HG03108 (cell line): ENCODE data around the gene C1orf87.
A peak's percentile ranks its signal among the peaks of the same experiment; 100 is the strongest.

ENCODE experiments used
- ATAC-seq: cut with Tn5 transposase; IDR thresholded peaks from one replicate; pipeline ENCODE4 v1.9.1; 2021; ENCODE audit warnings: moderate library complexity; ENCODE audit not compliant: unreplicated experiment

C1orf87 gene

DNA sequence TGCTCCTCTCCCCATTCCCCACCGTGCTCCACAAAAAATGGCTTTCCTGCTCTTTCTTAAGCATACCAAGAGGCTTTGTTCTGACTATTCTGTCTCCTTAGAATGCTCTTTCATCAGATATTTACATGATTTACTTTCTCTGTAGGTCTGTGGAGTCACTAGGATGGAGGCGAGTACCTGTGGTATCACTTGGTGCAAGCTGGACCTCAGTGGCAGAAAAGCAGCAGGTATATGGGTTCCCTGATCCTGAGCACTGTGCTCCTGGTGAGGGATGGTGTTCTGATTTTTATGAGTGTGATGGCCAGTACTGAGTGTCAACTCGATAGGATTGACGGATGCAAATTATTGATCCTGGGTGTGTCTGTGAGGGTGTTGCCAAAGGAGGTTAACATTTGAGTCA, 10.0 kb downstream of the C1orf87 start:
- ATAC-seq, result no peak

DNA sequence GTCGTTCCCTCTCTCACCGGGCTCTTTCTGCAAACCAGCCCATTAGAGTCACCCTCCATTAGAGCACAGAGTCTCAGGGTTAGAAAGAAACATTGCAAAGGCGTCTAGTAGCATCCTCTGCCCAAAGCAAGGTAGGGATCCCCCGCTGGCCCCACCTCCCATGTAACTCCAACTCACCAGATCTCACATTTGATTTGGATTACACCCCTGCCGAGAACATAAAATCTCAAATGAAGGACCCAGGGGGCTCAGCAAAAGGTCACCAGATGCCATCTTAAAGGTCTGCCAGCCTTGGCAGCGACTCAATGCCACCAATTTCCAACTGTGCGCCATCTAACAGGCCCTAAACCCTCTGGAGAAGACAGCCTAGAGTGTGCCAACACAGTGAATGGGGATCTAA, 14.1 kb downstream of the C1orf87 start:
- ATAC-seq, result no peak

- no peak for ATAC-seq
Measured at GRCh38 chr1:60055336-60055735, 18.2 kb downstream of the C1orf87 start.

DNA sequence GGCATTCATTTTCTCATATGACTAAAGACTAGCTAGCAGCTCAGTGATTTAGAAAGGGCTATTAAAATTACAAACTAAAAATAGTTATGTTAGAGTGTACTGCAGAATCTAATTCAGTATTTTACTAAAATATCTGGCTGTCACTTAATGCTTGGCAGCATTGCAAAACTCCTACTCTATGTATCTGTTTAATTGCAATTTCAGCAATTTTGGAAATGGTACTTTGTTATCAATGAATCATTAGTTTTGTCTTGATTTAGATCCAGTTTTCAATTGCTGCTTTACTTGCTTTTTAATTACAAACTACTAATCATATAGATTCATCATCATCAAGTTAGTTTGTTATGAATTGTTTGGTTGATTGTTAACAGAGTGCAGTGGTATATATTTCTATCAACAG, 19.2 kb downstream of the C1orf87 start:
- ATAC-seq, result no peak

GRCh38 chr1:60052601-60053000, 21.0 kb downstream of the C1orf87 start:
- no peak for ATAC-seq

GRCh38 chr1:60051191-60051590, 22.4 kb downstream of the C1orf87 start:
- no peak for ATAC-seq

GRCh38 chr1:60049188-60049587, 24.4 kb downstream of the C1orf87 start:
- no peak for ATAC-seq

- ATAC-seq, result no peak
Measured at GRCh38 chr1:60044881-60045280, 28.7 kb downstream of the C1orf87 start.

DNA sequence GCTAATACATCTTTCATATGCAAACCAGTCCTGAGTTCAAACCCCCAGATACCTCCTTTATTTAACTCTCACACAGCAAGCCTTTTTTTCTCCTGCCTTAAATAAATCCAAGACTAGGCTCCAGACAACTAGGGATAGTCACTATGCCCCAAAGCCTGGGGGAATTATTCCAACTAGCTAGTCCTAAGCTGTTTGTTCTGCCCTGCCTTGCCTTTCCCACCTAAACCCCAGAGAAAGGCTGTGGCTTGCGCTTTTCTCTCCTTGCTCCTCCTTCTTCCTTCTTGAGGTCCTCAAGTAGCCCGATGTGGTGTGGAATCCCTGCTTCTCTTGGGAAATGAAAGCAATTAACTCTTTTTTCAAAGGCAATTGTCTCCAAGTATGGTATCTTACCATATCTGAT, 31.8 kb downstream of the C1orf87 start:
- ATAC-seq, result no peak

- no peak for ATAC-seq
Measured at GRCh38 chr1:60037669-60038068, 35.9 kb downstream of the C1orf87 start.

DNA sequence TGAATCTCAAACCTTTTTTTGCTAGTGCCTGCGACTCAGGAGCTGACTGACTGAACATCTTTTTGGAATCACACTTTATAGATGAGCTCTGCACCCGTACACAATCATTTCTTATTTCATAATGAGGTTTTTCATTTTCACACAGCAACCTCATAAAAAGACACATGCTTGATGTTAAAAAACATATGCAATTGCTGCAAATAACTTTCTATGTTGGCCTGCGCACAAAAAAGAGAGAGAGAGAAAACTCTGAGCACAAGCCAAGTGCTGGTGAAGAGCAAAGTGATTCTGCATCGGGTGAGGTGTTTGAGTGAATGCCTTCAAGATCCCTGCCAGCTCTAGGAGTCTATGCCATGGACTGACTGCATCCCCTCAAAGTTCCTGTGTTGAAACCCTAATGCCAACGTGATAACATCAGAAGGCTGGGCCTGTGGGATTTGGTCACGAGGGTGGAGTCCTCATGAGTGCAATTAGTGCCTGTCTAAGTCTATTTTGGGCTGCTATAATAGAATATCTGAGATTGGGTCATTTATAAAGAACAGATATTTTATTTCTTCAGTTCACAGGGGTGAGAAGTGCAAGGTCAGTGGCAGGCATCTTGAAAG, 36.6 kb downstream of the C1orf87 start:
- no peak for ATAC-seq

GRCh38 chr1:60035921-60036320, 37.6 kb downstream of the C1orf87 start:
- ATAC-seq, result no peak

DNA sequence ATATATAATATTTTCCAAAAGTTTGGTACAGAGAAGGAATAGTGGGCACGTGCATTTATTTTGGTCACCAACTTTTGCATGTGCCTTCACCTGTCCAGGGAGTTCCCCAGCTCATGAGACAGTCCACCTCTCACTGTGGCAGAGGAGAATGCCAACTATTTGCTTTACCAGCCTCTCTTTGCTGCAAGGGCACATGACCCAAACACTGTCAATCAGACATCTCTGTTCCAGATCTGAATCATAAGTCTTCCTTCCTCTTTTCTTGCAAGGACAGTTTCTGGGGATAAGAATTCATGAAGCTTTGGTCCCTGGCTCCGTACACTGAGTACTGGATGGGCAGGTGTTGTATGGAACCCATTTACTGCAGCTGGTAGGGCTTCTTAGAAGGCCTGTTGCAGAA, 38.6 kb downstream of the C1orf87 start:
- peak; percentile 56 for ATAC-seq

- no peak for ATAC-seq
Measured at GRCh38 chr1:60033066-60033465, 40.5 kb downstream of the C1orf87 start.

DNA sequence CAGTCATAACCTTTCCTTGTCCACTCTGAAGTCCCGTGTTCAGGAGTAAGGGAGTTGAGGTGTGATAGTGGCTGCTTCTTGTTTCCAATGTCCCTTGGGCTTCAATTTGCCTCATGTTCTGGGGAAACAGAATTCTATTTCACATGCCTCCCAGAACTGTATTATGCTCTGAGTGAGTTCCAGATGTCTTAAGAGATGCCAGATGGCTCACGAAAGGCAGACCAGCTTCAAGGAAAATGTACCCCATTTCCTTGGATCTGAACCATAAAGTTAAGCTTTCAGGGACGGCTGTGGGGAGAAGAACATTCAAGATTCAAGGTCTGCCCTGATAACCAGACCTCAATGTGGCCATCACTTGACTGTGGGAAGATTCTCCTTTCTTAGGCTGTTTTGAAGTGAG, 42.4 kb downstream of the C1orf87 start:
- ATAC-seq, result no peak

- ATAC-seq, result no peak
Measured at GRCh38 chr1:60025552-60025951, 48.0 kb downstream of the C1orf87 start.

DNA sequence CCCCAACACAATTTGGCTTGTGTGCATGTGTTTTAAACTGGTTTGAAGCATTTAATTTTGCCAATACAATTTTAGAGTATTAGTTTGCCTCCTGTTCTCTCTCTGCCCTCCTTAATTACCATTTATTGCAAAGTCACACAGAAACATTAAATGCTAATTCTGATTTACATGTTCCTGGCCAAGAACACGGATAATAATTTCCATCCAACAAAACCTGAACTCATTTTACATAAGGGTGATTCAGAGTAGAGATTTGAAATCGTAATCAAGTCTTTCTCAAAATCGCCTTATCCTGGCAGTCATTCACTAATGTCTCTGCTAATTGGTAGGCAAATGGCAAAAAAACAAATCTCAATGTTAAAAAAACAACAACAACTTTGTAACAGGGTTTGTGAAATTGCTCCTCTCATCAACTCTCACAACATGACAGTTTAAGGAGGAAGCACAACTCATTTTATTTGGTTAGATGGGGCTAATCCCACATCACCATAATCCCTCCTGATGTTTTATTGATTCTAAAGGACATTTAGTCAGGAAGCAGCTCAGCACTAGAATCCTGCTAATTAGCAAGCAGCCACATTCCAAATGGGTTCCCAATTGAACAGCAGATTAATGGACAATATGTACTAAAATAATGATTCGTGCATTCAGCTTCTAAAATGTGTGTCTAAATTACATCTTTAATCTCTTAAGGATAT, 55.9 kb downstream of the C1orf87 start:
- ATAC-seq, result no peak

- no peak for ATAC-seq
Measured at GRCh38 chr1:60010690-60011089, 62.9 kb downstream of the C1orf87 start.

DNA sequence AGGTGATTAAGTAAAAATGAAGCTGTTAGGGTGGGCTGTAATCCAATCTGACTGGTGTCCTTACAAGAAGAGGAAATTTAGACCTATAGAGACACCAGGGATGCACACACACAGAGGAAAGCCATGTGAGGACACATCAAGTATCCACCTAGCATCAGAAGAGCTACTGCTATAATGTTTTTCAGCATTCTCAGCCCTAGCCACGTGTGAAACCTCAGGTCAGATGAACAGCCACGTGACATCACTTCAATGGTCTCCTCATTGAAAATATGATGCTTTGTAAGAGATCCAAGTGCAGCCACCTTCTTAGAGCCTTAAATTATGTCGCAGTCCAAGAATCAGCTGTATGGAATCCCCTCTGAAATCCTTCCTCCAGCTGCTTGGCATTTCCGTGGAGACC, 65.1 kb downstream of the C1orf87 start:
- ATAC-seq, result no peak

- no peak for ATAC-seq
Measured at GRCh38 chr1:60000625-60001024, 72.9 kb downstream of the C1orf87 start.

GRCh38 chr1:59999746-60000145, 73.8 kb downstream of the C1orf87 start:
- no peak for ATAC-seq

DNA sequence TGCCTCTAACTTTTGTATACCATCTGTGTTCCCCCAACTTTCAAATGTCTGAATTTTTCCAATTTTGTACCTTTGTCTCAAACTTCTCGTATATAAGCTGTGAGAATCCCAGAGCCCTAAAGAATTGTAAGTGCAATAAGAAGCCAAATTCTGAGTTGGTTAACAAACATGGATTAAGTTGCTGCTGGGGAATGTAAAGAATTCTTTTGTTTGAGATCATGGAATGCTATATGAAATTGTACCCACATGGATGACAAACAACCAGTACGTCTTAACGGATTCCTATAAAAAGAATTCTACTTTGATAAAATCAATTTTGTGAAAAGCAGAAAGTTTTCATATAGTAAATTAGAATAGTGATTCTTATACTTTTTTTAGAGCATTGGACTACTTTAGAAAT, 74.6 kb downstream of the C1orf87 start:
- ATAC-seq, result no peak
